Left forelimb (tissue), 1 donor: ENCODE results near the gene PHACTR1.

Experiments
- DNase-seq: peaks from one replicate; pipeline ENCODE4 v3.0.0-alpha.2; 2018; ENCODE audit warnings: low spot score

Gene PHACTR1

DNA sequence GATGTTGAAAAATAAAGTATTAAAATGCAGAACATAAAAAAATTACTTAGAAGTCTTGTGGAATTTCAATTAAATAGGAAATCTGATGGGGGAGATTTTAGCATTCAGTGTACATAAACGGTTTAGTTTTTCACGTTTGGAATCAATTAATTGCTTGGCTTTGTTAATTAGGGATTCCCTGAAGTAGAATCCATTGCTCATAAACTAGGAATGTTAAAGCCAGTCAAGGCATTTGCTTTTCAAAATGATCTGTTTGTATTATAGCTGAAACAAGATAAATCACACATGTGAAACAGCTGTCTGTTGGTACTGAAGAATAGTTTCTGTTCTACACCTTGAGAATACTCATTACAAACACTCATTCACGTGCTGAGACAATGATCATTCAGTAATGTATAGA lies 313.8 kb downstream of the PHACTR1 start:
- no peak for DNase-seq

- no peak for DNase-seq
Observed at GRCh38 chr6:13032566-13032965, 316.0 kb downstream of the PHACTR1 start.

- no peak for DNase-seq
Observed at GRCh38 chr6:13033145-13033544, 316.6 kb downstream of the PHACTR1 start.

- DNase-seq, result no peak
Observed at GRCh38 chr6:13034316-13034715, 317.7 kb downstream of the PHACTR1 start.

DNA sequence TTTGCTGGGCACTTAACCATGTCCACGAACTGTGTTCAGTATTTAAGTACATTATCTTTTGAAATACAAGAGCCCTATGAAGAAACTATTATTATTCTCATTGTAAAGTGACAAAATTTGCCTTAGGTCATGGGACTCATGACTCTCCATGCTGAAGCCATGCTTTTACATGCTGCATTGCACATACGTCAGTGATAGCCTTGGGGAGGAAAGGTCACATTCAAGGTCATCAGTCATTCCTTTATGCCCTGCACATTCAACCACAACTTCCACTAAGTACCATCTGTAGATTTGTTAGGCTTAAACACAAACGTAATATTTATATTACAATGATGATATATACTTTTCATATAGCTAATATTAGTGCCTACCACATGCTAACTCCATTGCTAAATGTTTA lies 319.0 kb downstream of the PHACTR1 start:
- no peak for DNase-seq

- DNase-seq, result no peak
Observed at GRCh38 chr6:13038315-13038714, 321.7 kb downstream of the PHACTR1 start.

- no peak for DNase-seq
Observed at GRCh38 chr6:13038741-13039190, 322.2 kb downstream of the PHACTR1 start.

- DNase-seq, result no peak
Observed at GRCh38 chr6:13044390-13044789, 327.8 kb downstream of the PHACTR1 start.

DNA sequence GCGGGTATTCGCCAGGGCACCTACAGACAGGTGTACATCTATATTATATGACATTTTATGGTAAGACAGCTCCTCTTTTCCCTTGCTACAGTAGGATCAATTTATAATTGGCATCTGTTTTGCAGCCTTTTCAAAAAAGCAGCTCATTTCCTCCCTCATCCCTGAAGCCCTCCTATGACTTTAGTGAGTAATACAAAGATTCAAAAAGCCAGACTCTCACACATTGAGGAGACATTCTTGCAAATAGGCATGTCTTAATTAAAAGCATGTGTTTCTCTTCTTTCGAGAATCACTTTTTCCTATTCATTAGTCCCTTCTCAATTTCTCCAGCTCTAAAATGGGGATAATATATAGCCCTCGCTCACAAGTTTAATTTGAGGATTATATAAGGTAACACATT lies 328.3 kb downstream of the PHACTR1 start:
- DNase-seq, result no peak

DNA sequence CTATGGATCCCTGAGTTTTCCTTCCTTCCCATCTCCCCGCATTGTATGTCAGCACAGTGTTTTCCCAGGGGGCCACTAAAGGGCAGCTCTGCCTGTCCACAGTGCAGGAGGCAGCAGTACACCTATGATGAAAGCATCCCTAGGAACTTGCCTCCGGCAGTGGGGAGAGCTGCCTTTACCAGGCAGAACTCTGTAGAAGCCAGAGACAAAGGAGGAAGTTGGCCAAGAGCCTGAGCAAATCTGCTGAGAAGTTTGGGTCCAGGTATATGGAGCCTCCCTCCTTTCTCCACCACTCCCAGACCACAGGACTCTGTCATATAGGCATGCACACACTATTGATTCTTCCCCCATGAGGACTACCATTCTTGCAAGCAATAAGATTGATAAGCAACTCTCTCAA lies 329.1 kb downstream of the PHACTR1 start:
- DNase-seq, result no peak

- no peak for DNase-seq
Observed at GRCh38 chr6:13046084-13046483, 329.5 kb downstream of the PHACTR1 start.

GRCh38 chr6:13048113-13048512 lies 331.5 kb downstream of the PHACTR1 start:
- DNase-seq, result no peak

- DNase-seq, result no peak
Observed at GRCh38 chr6:13049666-13050254, 333.2 kb downstream of the PHACTR1 start.

- no peak for DNase-seq
Observed at GRCh38 chr6:13053006-13053461, 336.5 kb downstream of the PHACTR1 start.

- no peak for DNase-seq
Observed at GRCh38 chr6:13058051-13058450, 341.5 kb downstream of the PHACTR1 start.

- DNase-seq, result no peak
Observed at GRCh38 chr6:13059026-13059425, 342.5 kb downstream of the PHACTR1 start.

GRCh38 chr6:13063300-13063918 lies 346.8 kb downstream of the PHACTR1 start:
- DNase-seq, result no peak

GRCh38 chr6:13065581-13065980 lies 349.0 kb downstream of the PHACTR1 start:
- no peak for DNase-seq

GRCh38 chr6:13066050-13066449 lies 349.5 kb downstream of the PHACTR1 start:
- DNase-seq, result no peak

GRCh38 chr6:13066820-13067219 lies 350.3 kb downstream of the PHACTR1 start:
- no peak for DNase-seq

DNA sequence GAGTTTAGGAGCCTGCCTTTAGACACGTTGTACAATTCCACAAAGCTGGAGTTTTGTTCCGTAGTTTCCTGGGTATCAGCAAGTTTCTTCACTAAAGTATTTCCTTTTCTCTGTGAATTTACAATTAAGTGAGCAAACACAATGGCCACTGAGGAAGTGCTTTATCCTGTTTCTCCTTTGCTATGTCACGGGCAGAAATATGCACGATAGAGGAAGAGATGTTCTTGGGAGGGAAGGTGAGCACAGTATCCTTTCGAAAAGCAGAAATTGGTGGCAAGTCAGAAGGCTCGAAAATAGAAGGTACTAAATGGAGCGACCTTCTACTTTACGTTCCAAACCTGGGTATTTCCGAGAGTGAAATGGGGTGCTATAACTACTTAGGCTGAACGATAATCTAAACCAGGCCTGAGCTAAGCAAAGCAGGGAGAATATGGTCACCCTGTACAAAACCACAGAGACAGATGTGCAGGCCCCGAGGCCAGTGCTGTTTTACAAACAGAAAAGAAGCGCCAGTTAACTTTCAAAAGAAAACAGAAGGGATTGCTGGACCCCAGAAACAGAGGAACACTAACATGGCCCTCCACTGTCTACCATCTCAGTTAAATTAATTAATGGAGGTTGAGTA lies 352.1 kb downstream of the PHACTR1 start:
- DNase-seq, result no peak

GRCh38 chr6:13071550-13072345 lies 355.2 kb downstream of the PHACTR1 start:
- no peak for DNase-seq
